ENCODE results near the gene CUX1. TPM values are rescaled to one million over a fixed set of nuclear protein-coding genes. Genes with fewer than 3 reads are reported as not detected.
"Not testable (repeated sequence)": the region's sequence is repeated elsewhere in the genome, so short reads cannot be mapped to it uniquely, and the experiment has no call there.

Gene CUX1
- total RNA-seq, 1 donor: 99.1 TPM

DNA sequence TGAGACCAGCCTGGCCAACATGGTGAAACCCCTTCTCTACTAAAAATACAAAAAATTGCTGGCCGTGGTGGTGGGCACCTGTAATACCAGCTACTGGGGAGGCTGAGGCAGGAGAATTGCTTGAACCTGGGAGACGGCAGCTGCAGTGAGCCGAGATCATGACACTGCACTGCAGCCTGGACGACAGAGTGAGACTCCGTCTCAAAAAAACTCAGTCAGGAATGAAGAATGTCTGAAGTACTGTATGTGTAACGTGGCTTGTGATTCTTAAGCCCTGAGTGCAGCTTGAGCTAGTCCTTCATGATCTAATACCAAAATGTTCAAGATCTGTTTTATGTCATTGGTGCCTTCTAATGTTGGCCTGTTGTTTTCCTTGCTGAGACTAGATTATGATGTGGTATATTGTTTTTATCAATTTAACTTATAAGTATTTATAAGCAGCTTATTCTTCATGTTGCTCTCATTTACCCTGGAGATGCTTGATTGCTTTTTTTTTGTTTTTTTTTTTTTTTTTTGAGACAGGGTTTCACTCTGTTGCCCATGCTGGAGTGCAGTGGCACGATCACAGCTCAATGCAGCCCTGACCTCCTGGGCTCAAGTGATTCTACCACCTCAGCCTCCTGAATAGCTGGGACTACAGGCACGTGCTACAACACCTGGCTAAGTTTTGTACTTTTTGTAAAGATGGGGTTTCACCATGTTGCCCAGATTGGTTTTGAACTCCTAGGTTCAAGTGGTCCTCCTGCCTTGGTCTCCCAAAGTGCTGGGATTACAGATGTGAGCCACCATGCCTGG, 513.4 kb downstream of the CUX1 start:
- not testable (repeated sequence) for DNase-seq (ENCODE audit: low read depth in 2 of 3, low spot score in 2 of 3)

Small RNAs within 50 kb of the gene (small RNA-seq; reads per million reads assigned to genes)
- gene AC005086.2 (not detected), gene AC005086.3 (not detected), gene AC005086.4 (not detected), gene AC005088.1 (not detected), gene MIR4285 (not detected), gene RF00554 (not detected)

Other genes starting within 250 kb of the CUX1 start
- not detected for gene MYL10, start 188.3 kb upstream of the CUX1 start, total RNA-seq